GM12878 (cell line): ENCODE measurements around the gene TNFAIP3. TPM values are rescaled to one million over a fixed set of nuclear protein-coding genes. Genes with fewer than 3 reads are reported as not detected.

Experiments
- CREB1 ChIP-seq: IDR thresholded peaks from 2 replicates; pipeline ENCODE4 v1.6.1; 2012; ENCODE audit warnings: low read depth, mild to moderate bottlenecking, inconsistent platforms
- GATAD2B ChIP-seq: fragments of 450-650 bp; conservative IDR thresholded peaks from 2 replicates; pipeline ENCODE4 v1.6.1; 2017; ENCODE audit warnings: low read depth, mild to moderate bottlenecking, moderate library complexity
- IKZF1 ChIP-seq: fragments of 450-650 bp; conservative IDR thresholded peaks from 2 replicates; pipeline ENCODE4 v1.6.1; 2017; ENCODE audit warnings: antibody characterized with exemption, mild to moderate bottlenecking
- LARP7 ChIP-seq: fragments of 450-650 bp; IDR thresholded peaks from 2 replicates; pipeline ENCODE4 v1.6.1; 2017; ENCODE audit warnings: mild to moderate bottlenecking
- MYB ChIP-seq: fragments of 150-350 bp; IDR thresholded peaks from 2 replicates; pipeline ENCODE4 v1.6.1; 2014; ENCODE audit warnings: mild to moderate bottlenecking, low read depth, low read length, borderline replicate concordance
- PML ChIP-seq: IDR thresholded peaks from 2 replicates; pipeline ENCODE4 v1.6.1; 2012; ENCODE audit warnings: low read length, inconsistent platforms
- POLR2AphosphoS5 ChIP-seq: IDR thresholded peaks from 2 replicates; pipeline ENCODE4 v1.6.1; 2011; ENCODE audit warnings: mild to moderate bottlenecking, low read length, inconsistent platforms
- POU2F2 ChIP-seq: IDR thresholded peaks from 3 replicates; pipeline ENCODE4 v1.6.1; 2011; ENCODE audit warnings: low read depth, mild to moderate bottlenecking, low read length, borderline replicate concordance
- SMARCA5 ChIP-seq: fragments of 450-650 bp; IDR thresholded peaks from 2 replicates; pipeline ENCODE4 v1.6.1; 2017; ENCODE audit warnings: mild to moderate bottlenecking
- SPI1 ChIP-seq: IDR thresholded peaks from 2 replicates; pipeline ENCODE4 v1.6.1; 2011; ENCODE audit warnings: low read depth, mild to moderate bottlenecking, low read length, moderate library complexity, borderline replicate concordance; ENCODE audit not compliant: insufficient read depth
- ZNF384 ChIP-seq: IDR thresholded peaks from 2 replicates; pipeline ENCODE4 v1.6.1; 2012; ENCODE audit warnings: low read depth, mild to moderate bottlenecking, low read length, improper control_type of control experiment, borderline replicate concordance
- ZNF592 ChIP-seq: fragments of 450-650 bp; IDR thresholded peaks from 2 replicates; pipeline ENCODE4 v1.6.1; 2017; ENCODE audit warnings: mild to moderate bottlenecking, moderate library complexity
- ZNF622 ChIP-seq: fragments of 450-650 bp; IDR thresholded peaks from 2 replicates; pipeline ENCODE4 v1.6.1; 2017; ENCODE audit warnings: mild to moderate bottlenecking, inconsistent platforms
- polyA plus RNA-seq, 11 experiments: library from polyadenylated mRNA; depleted of rRNA in 4 of 11; unstranded in 6 of 11; stranded (reverse) in 5 of 11; fragments of >200 nt; fragmentation: Nextera tagmentation in 4 of 11; fragmentation: Illumina TruSeq in 1 of 11; extraction: Ambion mirVana in 4 of 11; extraction: Trizol in 1 of 11; gene quantifications; 1 replicate in 1 of 11; 2 replicates in 10 of 11; pipeline versions ENCODE4 v1.2.1 to v1.2.3, GENCODE V29; 2011 to 2016; ENCODE audit warnings: inconsistent platforms in 2 of 11, missing spikeins in 2 of 11, low read depth in 1 of 11
- total RNA-seq, 4 experiments: library from RNA; depleted of rRNA in 3 of 4; stranded (reverse); fragments of >200 nt in 3 of 4; fragmentation: Illumina TruSeq in 1 of 4; extraction: Trizol in 1 of 4; gene quantifications; 2 replicates each; pipeline versions ENCODE4 v1.2.1 to v1.2.3, GENCODE V29; 2013 to 2021

The TNFAIP3 gene
- total and polyA plus RNA-seq, 10 of the 15 experiments (the other 5 are each of a cell fraction or from before 2014, with no cell fraction given) = 18.0 to 350 (median 127) TPM

- TF ChIP-seq ZNF592 = no peak
- TF ChIP-seq SPI1 = no peak
- 0 out of 2 replicates have a peak, but pooled peaks have one; percentile 11 for TF ChIP-seq CREB1
- TF ChIP-seq POLR2AphosphoS5 = peak; percentile 80
- peak; percentile 44; the same call in 1 of the 2 replicates for TF ChIP-seq LARP7
- no peak for TF ChIP-seq ZNF622
- 0 out of 2 replicates have a peak, but pooled peaks have one; percentile 15 for TF ChIP-seq SMARCA5
- TF ChIP-seq ZNF384 = no peak; the same call in 1 of the 2 replicates
- TF ChIP-seq MYB = no peak
- TF ChIP-seq IKZF1 = peak; percentile 50; the same call in 1 of the 2 replicates
- peak; percentile 61; the same call in 1 of the 2 replicates for TF ChIP-seq PML
- TF ChIP-seq GATAD2B = peak; percentile 20; the same call in 1 of the 2 replicates
- TF ChIP-seq POU2F2 = 0 out of 3 replicates have a peak, but pooled peaks have one; percentile 28
- TF ChIP-seq, all 136 proteins: peak for 29
Observed at GRCh38 chr6:137870744-137871247, 3.7 kb downstream of the TNFAIP3 start (continued).
